Renal cortex interstitium (tissue), 11 donors: Measurements from ENCODE around the gene ETS1. TPM values are rescaled to one million over a fixed set of nuclear protein-coding genes. Genes with fewer than 3 reads are reported as not detected.

ENCODE experiments used
- DNase-seq, 11 donors: peaks; one replicate each; pipeline ENCODE4 v3.0.0-alpha.2; 2013; ENCODE audit warnings: low read depth in 9 of 11, low spot score in 4 of 11; ENCODE audit errors: extremely low read depth in 1 of 11
- polyA plus RNA-seq, 3 donors: library from polyadenylated mRNA; unstranded; fragments of 120-200 nt; gene quantifications; one replicate each; pipeline ENCODE4 v1.2.1, GENCODE V29; 2013; ENCODE audit not compliant: insufficient read length in 3 of 3

Gene ETS1
- polyA plus RNA-seq, 3 donors = 64.5 to 84.2 (median 74.3) TPM

GRCh38 chr11:128580612-128581011 lies 6.7 kb downstream of the ETS1 start:
- DNase-seq = no peak

DNA sequence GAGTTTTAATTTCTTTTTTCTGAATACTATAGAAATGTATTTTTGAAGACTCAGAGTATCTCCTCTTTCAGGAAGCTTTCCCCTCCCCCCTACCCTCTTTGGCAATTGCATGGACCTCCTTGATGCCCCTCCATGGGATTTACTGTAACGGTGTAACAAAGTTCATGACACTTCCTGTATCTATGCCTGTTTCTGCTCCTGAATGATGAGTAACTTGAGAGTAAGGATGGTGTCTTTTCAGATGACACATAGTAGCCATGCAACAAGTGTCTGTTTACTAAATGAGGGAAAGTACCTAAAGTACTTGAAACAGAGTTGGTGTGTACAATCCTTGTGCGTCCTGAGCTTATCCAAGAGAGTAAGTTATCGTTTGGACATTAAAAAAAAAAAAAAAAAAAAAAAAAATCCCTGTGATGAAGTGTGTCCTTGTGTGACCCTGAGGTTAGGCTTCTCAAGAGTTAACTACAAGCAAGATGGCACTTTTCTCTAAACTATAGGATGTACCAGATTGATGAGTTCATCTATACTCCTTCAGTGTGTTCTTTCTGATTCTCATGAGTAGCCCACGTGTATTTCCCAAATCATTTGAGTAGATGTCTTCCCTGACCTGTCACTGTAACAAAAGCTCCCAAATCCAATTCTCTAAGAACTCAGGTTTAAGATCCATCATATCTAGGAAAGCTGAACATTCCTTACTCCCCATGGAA lies 7.4 kb downstream of the ETS1 start:
- no peak for DNase-seq

DNA sequence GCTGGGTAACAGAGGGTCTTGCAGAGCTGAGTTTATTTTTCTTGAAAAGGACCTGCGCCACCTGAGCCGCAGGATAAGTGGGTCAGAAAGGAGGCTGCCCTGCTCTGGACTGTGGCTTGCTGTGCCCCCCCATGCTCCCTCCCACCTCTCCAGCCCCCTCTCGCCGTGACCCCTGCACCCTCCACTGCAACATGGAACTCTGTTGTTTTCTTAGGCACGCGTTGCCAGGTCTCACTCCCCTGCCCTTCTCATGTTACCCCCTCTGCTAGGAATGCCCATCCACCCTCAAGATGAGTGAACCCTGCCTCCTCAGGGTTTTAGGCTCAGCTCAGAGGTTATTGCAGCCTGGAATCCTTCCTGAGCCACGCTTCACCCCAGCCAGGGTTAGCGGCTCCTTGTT lies 10.8 kb downstream of the ETS1 start:
- peak in 4 of 11 donors; percentile 24 to 53 (median 38) for DNase-seq

DNA sequence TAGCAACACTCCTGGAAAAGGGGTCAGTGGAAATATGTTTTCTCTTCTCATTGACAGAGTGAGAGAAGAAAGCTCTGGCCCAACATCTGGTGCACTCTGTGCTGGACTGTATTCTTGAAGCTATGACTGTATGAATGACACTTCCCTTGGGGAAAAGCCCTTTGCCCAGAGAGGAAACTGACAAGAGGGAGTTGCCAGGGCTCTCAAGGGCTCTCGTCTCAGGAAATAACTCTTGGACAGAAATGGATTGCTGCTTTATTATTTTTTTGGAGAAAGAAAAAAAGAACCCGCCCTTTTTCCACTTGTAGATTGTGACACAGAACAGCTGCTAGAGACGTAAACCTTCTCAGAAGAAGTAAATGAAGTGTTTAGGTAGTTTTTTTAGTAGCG lies 11.4 kb downstream of the ETS1 start:
- DNase-seq = peak in 7 of 11 donors; percentile 46 to 80 (median 65)

DNA sequence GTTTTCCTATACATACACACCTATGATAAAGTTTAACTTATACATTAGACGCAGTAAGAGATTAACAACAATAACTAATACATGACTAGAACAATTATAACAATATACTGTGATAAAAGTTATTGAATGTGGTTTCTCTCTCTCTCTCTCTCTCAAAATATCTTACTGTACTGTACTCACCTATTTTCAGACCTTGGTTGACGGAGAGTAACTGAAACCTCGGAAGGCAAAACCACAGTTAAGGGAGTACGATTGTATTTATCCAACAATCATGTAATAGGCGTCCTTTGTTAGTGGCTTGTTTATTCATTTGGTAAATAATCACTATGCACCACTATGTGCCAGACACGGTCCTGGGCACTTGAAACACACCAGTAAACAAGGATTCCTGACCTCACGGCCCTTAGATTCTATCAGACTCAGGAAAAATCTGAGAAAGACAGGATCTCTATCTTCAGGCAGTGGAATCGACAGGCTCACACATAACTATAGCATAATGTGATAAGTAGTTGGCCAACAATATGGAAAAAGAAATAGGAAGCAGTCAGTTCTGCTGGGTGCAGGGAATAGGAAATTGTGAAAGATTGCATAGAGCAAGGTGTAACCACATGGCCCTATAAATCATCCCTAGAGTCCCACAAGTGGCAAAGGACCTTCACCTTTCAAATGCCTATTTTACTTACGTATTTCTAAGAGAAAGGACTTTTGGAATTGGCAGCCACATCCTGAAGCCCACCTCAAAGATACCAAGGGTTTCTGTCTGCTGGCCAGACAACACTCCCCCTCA lies 12.0 kb downstream of the ETS1 start:
- no peak for DNase-seq

GRCh38 chr11:128574576-128575011 lies 12.8 kb downstream of the ETS1 start:
- no peak for DNase-seq

DNA sequence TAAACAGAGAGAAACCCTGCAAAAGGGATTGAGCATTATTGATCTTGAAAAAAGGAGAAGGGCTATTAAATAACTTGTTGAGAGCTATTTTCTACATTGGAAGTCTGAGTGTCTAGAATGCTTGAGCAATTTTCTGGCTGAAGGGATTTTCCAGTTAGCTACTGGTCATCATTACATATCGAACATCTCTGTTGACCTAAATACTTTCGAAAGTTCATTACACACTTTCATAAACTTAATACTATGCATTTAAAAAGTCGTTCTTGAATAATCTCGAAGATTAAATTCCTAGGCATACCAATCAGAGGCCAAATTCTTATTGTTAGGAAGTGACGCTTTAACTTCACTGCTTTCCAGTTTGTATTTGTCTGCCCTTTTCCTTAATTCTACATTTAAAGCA lies 13.7 kb downstream of the ETS1 start:
- DNase-seq = no peak

GRCh38 chr11:128572965-128573364 lies 14.4 kb downstream of the ETS1 start:
- DNase-seq = no peak

GRCh38 chr11:128570632-128571031 lies 16.7 kb downstream of the ETS1 start:
- DNase-seq = no peak

DNA sequence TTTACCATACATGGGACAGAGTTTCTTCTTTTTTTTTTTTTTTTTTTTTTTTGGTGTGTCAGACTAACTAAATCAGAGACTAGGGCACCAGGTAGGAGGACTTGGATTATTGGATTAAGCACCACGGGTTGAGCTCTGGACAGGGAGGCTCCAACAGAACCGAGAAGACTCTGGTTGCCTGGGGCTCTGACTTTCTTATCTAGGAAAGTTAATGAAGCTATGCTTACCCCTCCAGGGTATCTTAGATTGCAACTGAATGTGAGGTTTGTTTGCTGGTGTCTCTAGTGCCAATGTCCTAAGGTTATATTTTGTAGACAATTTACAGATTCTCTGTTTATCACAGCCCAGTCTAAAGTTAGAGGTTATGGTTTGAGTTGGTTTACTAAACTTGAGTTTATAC lies 18.1 kb downstream of the ETS1 start:
- no peak for DNase-seq

DNA sequence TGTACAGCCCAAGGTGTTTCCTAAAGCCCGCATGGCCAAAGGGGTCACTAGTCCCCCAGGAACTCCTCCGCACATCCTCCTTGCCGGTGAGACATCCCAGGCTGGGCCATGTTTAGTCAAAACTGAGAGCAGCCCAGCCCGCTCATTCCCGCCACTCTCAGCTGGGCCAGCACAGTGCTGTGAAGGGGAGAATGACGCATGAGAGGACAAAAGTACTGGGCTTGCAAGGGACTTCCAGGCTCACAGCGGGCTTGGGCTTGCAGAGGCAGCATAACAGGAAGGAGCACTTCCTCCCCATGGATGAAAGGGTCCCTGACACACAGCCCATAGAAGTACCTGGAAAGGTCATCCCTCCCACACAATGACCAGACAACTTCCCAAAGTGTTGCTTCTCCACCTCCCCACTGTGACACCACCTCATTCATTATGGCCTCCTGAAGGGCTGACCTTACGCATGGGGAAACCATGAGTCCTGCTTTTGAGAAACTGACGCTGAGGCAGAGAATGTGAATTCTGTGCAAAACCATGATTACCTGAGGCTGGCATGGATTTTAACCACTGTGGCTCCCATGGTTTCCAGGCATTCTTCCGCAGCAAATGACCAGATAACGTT lies 19.1 kb downstream of the ETS1 start:
- no peak for DNase-seq

- DNase-seq = no peak
Observed at GRCh38 chr11:128567130-128567529, 20.2 kb downstream of the ETS1 start.

- DNase-seq = no peak
Observed at GRCh38 chr11:128565881-128566280, 21.5 kb downstream of the ETS1 start.

GRCh38 chr11:128564642-128565245 lies 22.6 kb downstream of the ETS1 start:
- no peak for DNase-seq

- no peak for DNase-seq
Observed at GRCh38 chr11:128563942-128564641, 23.3 kb downstream of the ETS1 start.

DNA sequence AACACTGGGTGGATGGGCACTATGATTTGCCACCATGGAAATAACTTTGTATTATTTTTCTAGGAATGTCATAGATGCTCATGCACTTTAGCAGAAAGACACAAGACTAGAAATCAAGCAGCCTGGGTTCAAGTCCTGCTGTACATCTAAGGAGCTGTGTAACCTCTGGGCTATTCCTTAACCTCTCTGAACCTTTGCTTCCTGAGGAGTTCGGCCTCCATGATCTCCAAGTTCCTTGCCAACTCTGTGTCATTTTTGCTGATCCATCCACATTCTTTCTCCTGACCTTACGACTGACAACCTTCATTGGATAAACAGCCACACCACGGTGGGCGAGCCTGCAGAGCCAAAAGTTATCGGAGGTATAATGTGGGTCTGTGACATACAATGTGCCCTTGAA lies 24.1 kb downstream of the ETS1 start:
- DNase-seq = no peak

- DNase-seq = no peak
Observed at GRCh38 chr11:128559496-128560103, 27.8 kb downstream of the ETS1 start.

- DNase-seq = no peak
Observed at GRCh38 chr11:128555606-128556005, 31.8 kb downstream of the ETS1 start.
